SK-N-SH (cell line): ENCODE results near the gene KLF2. TPM values are rescaled to one million over a fixed set of nuclear protein-coding genes. Genes with fewer than 3 reads are reported as not detected.

Experiments used
- CTCF ChIA-PET: fragments of 300-600, 350-600 bp; formaldehyde crosslinking; extraction: SDS; loops from one replicate; lab custom pipeline; 2021; lab: Yijun Ruan, JAX
- POLR2A ChIA-PET: fragments of 350-600 bp; sonication (Branson Sonifier 250); formaldehyde crosslinking; extraction: SDS; loops from one replicate; lab custom pipeline; 2020; ENCODE audit warnings: antibody characterized with exemption, inconsistent platforms; lab: Yijun Ruan, JAX
- DNase-seq: peaks from one replicate; pipeline ENCODE4 v3.0.0; 2012
- H2AFZ ChIP-seq: fragments of 200-600 bp; sonication (generic); 2 replicates; pipeline ENCODE4 v1.8.1; 2016; ENCODE audit warnings: antibody characterized with exemption, mild to moderate bottlenecking, low read depth
- H3F3A ChIP-seq: fragments of 200-600 bp; sonication (generic); replicated peaks from 2 replicates; pipeline ENCODE3; 2016; ENCODE audit warnings: antibody characterized with exemption, mild to moderate bottlenecking; ENCODE audit not compliant: insufficient read depth
- H3K27ac ChIP-seq, 2 experiments: fragments of 200-500 bp in 1 of 2; fragments of 200-600 bp in 1 of 2; sonication (Bioruptor generic) in 1 of 2; sonication (generic), shearing (Covaris generic) in 1 of 2; 2 replicates each; pipeline versions ENCODE4 v1.5.1 to v1.6.1; 2014 to 2016; ENCODE audit warnings: low read depth in 2 of 2, inconsistent platforms in 1 of 2, low read length in 1 of 2, mild to moderate bottlenecking in 1 of 2, mixed read lengths in 1 of 2
- H3K27me3 ChIP-seq: fragments of 200-600 bp; sonication (generic), shearing (Covaris generic); 2 replicates; pipeline ENCODE4 v1.6.1; 2016; ENCODE audit warnings: mixed run types; ENCODE audit not compliant: insufficient read depth
- H3K36me3 ChIP-seq, 2 experiments: fragments of 200-500 bp in 1 of 2; fragments of 200-600 bp in 1 of 2; sonication (Bioruptor generic) in 1 of 2; sonication (generic) in 1 of 2; replicated peaks in 1 of 2; 2 replicates each; pipeline versions ENCODE3 to v1.5.1; 2014 to 2016; ENCODE audit warnings: low read length in 1 of 2, mild to moderate bottlenecking in 1 of 2; ENCODE audit not compliant: insufficient read depth in 2 of 2, control insufficient read depth in 1 of 2
- H3K4me1 ChIP-seq, 2 experiments: fragments of 200-500 bp in 1 of 2; fragments of 200-600 bp in 1 of 2; sonication (Bioruptor generic) in 1 of 2; sonication (generic), shearing (Covaris generic) in 1 of 2; 2 replicates each; pipeline versions ENCODE4 v1.5.1 to v1.6.1; 2014 to 2016; ENCODE audit warnings: low read depth in 1 of 2, low read length in 1 of 2, mixed run types in 1 of 2; ENCODE audit not compliant: insufficient read depth in 2 of 2, control insufficient read depth in 1 of 2
- H3K4me2 ChIP-seq: fragments of 200-600 bp; sonication (generic), shearing (Covaris generic); 2 replicates; pipeline ENCODE4 v1.6.1; 2017; ENCODE audit warnings: mixed run types
- H3K4me3 ChIP-seq, 2 experiments: fragments of 200-500 bp in 1 of 2; fragments of 200-600 bp in 1 of 2; sonication (Bioruptor generic) in 1 of 2; sonication (generic), shearing (Covaris generic) in 1 of 2; 2 replicates each; pipeline versions ENCODE4 v1.5.1 to v1.8.1; 2014 to 2016; ENCODE audit warnings: low read depth in 2 of 2, inconsistent platforms in 1 of 2, low read length in 1 of 2, mild to moderate bottlenecking in 1 of 2, mixed read lengths in 1 of 2, moderate library complexity in 1 of 2
- H3K79me2 ChIP-seq: fragments of 200-600 bp; sonication (generic); 2 replicates; pipeline ENCODE4 v1.8.1; 2017; ENCODE audit warnings: mild to moderate bottlenecking; ENCODE audit not compliant: insufficient read depth
- H3K9ac ChIP-seq: fragments of 200-600 bp; sonication (generic); 2 replicates; pipeline ENCODE4 v1.6.1; 2017; ENCODE audit warnings: mixed run types
- H3K9me2 ChIP-seq: fragments of 200-600 bp; sonication (generic); 2 replicates; pipeline ENCODE4 v1.6.1; 2017; ENCODE audit warnings: mixed run types
- H3K9me3 ChIP-seq: fragments of 200-600 bp; sonication (generic); 2 replicates; pipeline ENCODE4 v1.6.1; 2017; ENCODE audit warnings: mixed run types, mild to moderate bottlenecking, moderate library complexity
- H4K20me1 ChIP-seq: fragments of 200-600 bp; sonication (generic); 2 replicates; pipeline ENCODE4 v1.6.1; 2017; ENCODE audit warnings: mild to moderate bottlenecking, mixed run types; ENCODE audit not compliant: insufficient read depth
- EZH2phosphoT487 ChIP-seq: fragments of 200-600 bp; sonication (generic); IDR thresholded peaks from 2 replicates; pipeline ENCODE4 v1.6.1; 2017; ENCODE audit warnings: low read depth, mixed run types, mild to moderate bottlenecking, antibody characterized with exemption, moderate library complexity, borderline replicate concordance
- FOSL2 ChIP-seq: IDR thresholded peaks from 2 replicates; pipeline ENCODE4 v1.4.0; 2012; ENCODE audit warnings: low read depth, mild to moderate bottlenecking, moderate library complexity, borderline replicate concordance
- FOXJ3 ChIP-seq: sonication (generic); formaldehyde crosslinking; IDR thresholded peaks from 2 replicates; pipeline ENCODE4 v1.5.1; 2020; ENCODE audit warnings: mild to moderate bottlenecking, missing genetic modification reagents
- GATA2 ChIP-seq: sonication (generic); formaldehyde crosslinking; IDR thresholded peaks from 2 replicates; pipeline ENCODE4 v1.5.0; 2020; ENCODE audit warnings: mild to moderate bottlenecking, missing genetic modification reagents
- MXI1 ChIP-seq: IDR thresholded peaks from 2 replicates; pipeline ENCODE4 v1.6.1; 2012; ENCODE audit warnings: mild to moderate bottlenecking, low read depth, low read length, improper control_type of control experiment
- NFIC ChIP-seq: IDR thresholded peaks from 2 replicates; pipeline ENCODE4 v1.4.0; 2012; ENCODE audit warnings: borderline replicate concordance
- RXRA ChIP-seq: IDR thresholded peaks from 2 replicates; pipeline ENCODE4 v1.4.0; 2012; ENCODE audit warnings: low read depth, mild to moderate bottlenecking, borderline replicate concordance
- SIN3A ChIP-seq: IDR thresholded peaks from 2 replicates; pipeline ENCODE4 v1.6.1; 2012; ENCODE audit warnings: low read depth, mild to moderate bottlenecking, low read length, moderate library complexity, borderline replicate concordance
- TAF1 ChIP-seq: IDR thresholded peaks from 2 replicates; pipeline ENCODE4 v1.6.1; 2012; ENCODE audit warnings: low read depth, mild to moderate bottlenecking, low read length, moderate library complexity, borderline replicate concordance
- YY1 ChIP-seq: IDR thresholded peaks from 2 replicates; pipeline ENCODE4 v1.4.0; 2012; ENCODE audit warnings: low read depth, mild to moderate bottlenecking
- WGBS: methylation state at CpG from one replicate; pipeline ENCODE4 v1.1.6; 2017; ENCODE audit warnings: low lambda C conversion rate; 5-methylcytosine and 5-hydroxymethylcytosine counted together
- polyA plus RNA-seq, 3 experiments: library from polyadenylated mRNA; depleted of rRNA; stranded (reverse); fragments of >200 nt; gene quantifications; 2 replicates each; pipeline ENCODE4 v1.2.3, GENCODE V29; 2012
- TF ChIP-seq, protein P1 (sequence below): fragments of 150-350 bp; IDR thresholded peaks from 2 replicates; pipeline ENCODE4 v1.6.1; 2017; ENCODE audit warnings: antibody characterized with exemption, low read length, low read depth, borderline replicate concordance
- TF ChIP-seq, protein P2 (sequence below): IDR thresholded peaks from 2 replicates; pipeline ENCODE4 v1.4.0; 2012; ENCODE audit warnings: low read depth
- TF ChIP-seq, protein P3 (sequence below): IDR thresholded peaks from 2 replicates; pipeline ENCODE4 v1.4.0; 2012; ENCODE audit warnings: low read depth, borderline replicate concordance
- TF ChIP-seq, protein P4 (sequence below): fragments of 200-600 bp; sonication (generic); IDR thresholded peaks from 2 replicates; pipeline ENCODE4 v1.6.1; 2017; ENCODE audit warnings: antibody characterized with exemption, mild to moderate bottlenecking, moderate library complexity

KLF2 gene
- polyA plus RNA-seq, 1 of the 3 experiments (the other 2 are of a cell fraction), result 6.9 TPM

DNA sequence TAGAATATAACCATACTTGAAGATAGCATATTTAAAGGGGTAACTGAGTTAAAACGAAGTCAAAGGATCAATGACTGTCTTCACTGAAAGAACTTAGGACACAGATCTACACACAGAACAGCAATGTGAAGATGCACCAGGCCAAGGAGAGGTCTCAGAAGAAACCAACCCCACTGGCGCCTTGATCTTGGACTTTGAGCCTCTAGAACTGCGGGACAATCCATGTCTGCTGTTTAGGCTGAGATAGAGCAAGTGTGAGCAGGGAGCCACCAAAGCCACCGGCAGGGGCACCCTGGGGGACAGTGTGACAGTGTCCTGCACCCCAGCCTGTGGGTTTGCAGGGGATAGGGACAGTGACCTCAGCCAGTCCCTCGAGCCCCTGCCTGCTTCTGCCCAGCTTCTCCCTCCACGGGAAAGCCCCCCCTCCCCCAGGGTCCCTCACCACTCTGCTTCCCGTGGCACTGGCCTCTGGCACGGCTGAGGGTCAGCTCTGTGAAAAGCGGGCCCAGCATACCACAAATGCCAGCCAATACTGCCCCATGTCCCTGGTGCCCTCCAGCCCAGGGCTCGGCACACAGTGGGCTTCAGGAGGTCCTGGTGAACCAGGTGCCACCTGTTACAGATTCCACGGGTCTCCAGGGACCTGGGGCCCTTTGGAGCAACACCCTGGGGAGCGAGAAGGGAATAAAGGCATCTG is 40.8 kb downstream of the KLF2 start:
- DNase-seq, result no peak
- Histone ChIP-seq H3K79me2 (no peaks in the 10 kb centered on the region), H3K27ac (no peak overlapping the region), H3K4me1 (no peaks in the 10 kb centered on the region), H3F3A (no peaks in the 10 kb centered on the region), H3K9me2 (no peaks in the 10 kb centered on the region), H2AFZ (no peak overlapping the region), H3K27me3 (no peaks in the 10 kb centered on the region), H3K9me3 (no peaks in the 10 kb centered on the region), H3K4me3 (no peak overlapping the region), H3K36me3 (peaks cover 2 to 3% of the 10 kb centered on the region in 2 experiments), H4K20me1 (no peaks in the 10 kb centered on the region), H3K4me2 (no peak overlapping the region), H3K9ac (no peak overlapping the region)
- WGBS, result 91% methylated on average over 11 of the region's 12 CpGs
- ChIA-PET POLR2A (no interaction called here), CTCF (interaction anchor here (0.9 to 1.0 kb wide), 2 partner anchors 17 to 21 kb away, joined by 3 to 4 read pairs; no protein-coding TSS in a partner anchor)
- TF ChIP-seq MXI1, result no peak
- TF ChIP-seq, protein P1, sequence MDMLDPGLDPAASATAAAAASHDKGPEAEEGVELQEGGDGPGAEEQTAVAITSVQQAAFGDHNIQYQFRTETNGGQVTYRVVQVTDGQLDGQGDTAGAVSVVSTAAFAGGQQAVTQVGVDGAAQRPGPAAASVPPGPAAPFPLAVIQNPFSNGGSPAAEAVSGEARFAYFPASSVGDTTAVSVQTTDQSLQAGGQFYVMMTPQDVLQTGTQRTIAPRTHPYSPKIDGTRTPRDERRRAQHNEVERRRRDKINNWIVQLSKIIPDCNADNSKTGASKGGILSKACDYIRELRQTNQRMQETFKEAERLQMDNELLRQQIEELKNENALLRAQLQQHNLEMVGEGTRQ, result no peak

DNA sequence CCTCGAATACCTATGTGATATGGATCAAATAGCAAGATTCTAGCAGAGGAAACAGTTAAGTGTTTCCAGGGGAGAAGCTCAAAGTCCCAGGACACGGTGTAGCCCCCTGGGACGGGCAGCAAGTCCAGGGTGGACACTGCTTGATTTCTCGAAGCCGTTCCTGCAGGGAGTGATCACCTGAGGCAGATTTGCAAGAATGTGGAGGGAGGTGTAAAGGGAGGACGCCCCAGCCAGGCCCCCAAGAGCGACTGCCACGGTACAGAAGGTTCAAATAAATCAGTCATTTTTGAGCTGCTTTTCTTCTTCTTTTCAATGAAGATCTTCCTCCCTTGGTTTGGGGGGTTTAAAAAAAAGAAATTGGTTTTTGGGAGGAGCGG is 41.4 kb downstream of the KLF2 start:
- no peaks in the 10 kb centered on the region for H3F3A ChIP-seq
- WGBS, result 96% methylated on average over 9 of the region's 9 CpGs
- TF ChIP-seq YY1 (no peak), FOXJ3 (CRISPR knock-in tag) (no peak), SIN3A (no peak), EZH2phosphoT487 (no peak), GATA2 (CRISPR knock-in tag) (no peak), NFIC (no peak), RXRA (no peak), FOSL2 (no peak), TAF1 (no peak)
- TF ChIP-seq, protein P2, sequence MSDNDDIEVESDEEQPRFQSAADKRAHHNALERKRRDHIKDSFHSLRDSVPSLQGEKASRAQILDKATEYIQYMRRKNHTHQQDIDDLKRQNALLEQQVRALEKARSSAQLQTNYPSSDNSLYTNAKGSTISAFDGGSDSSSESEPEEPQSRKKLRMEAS, result no peak
- TF ChIP-seq, protein P3, sequence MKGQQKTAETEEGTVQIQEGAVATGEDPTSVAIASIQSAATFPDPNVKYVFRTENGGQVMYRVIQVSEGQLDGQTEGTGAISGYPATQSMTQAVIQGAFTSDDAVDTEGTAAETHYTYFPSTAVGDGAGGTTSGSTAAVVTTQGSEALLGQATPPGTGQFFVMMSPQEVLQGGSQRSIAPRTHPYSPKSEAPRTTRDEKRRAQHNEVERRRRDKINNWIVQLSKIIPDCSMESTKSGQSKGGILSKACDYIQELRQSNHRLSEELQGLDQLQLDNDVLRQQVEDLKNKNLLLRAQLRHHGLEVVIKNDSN, result no peak
- TF ChIP-seq, protein P4, sequence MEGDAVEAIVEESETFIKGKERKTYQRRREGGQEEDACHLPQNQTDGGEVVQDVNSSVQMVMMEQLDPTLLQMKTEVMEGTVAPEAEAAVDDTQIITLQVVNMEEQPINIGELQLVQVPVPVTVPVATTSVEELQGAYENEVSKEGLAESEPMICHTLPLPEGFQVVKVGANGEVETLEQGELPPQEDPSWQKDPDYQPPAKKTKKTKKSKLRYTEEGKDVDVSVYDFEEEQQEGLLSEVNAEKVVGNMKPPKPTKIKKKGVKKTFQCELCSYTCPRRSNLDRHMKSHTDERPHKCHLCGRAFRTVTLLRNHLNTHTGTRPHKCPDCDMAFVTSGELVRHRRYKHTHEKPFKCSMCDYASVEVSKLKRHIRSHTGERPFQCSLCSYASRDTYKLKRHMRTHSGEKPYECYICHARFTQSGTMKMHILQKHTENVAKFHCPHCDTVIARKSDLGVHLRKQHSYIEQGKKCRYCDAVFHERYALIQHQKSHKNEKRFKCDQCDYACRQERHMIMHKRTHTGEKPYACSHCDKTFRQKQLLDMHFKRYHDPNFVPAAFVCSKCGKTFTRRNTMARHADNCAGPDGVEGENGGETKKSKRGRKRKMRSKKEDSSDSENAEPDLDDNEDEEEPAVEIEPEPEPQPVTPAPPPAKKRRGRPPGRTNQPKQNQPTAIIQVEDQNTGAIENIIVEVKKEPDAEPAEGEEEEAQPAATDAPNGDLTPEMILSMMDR, result no peak
- H4K20me1 ChIP-seq, result no peaks in the 10 kb centered on the region
- H3K27me3 ChIP-seq, result no peaks in the 10 kb centered on the region
- no peak for DNase-seq
- no peaks in the 10 kb centered on the region for H3K9me2 ChIP-seq
- no peak overlapping the region for H3K9ac ChIP-seq
- CTCF ChIA-PET, result no interaction called here
- H3K4me2 ChIP-seq, result no peak overlapping the region
- H3K9me3 ChIP-seq, result no peaks in the 10 kb centered on the region
- no peak overlapping the region for H2AFZ ChIP-seq
- no peak overlapping the region for H3K27ac ChIP-seq
- no peaks in the 10 kb centered on the region for H3K79me2 ChIP-seq
- H3K36me3 ChIP-seq, result peaks cover under 1 to 3% of the 10 kb centered on the region in 2 experiments
- no peak overlapping the region for H3K4me3 ChIP-seq
- H3K4me1 ChIP-seq, result no peaks in the 10 kb centered on the region
- POLR2A ChIA-PET, result no interaction called here
